H9 (cell line): Measurements from ENCODE around the gene DLK2. TPM values are rescaled to one million over a fixed set of nuclear protein-coding genes. Genes with fewer than 3 reads are reported as not detected.

Experiments used
- DNase-seq: peaks from one replicate; pipeline ENCODE4 v3.0.0-alpha.2; 2017
- H2AFZ ChIP-seq: one replicate; pipeline ENCODE4 v1.6.1; 2013; ENCODE audit warnings: mild to moderate bottlenecking, low read length, control low read depth, moderate library complexity
- H2AK5ac ChIP-seq: 2 replicates; pipeline ENCODE4 v1.6.1; 2013; ENCODE audit warnings: low read length, control low read depth, mixed read lengths; ENCODE audit not compliant: insufficient read length
- H2BK120ac ChIP-seq: one replicate; pipeline ENCODE4 v1.6.1; 2013; ENCODE audit warnings: low read depth, mild to moderate bottlenecking, low read length, control low read depth, inconsistent platforms; ENCODE audit not compliant: poor library complexity, severe bottlenecking
- H2BK12ac ChIP-seq: 2 replicates; pipeline ENCODE4 v1.6.1; 2013; ENCODE audit warnings: low read length, control low read depth, mixed read lengths, low read depth; ENCODE audit not compliant: insufficient read length
- H2BK15ac ChIP-seq: 2 replicates; pipeline ENCODE4 v1.6.1; 2013; ENCODE audit warnings: low read depth, low read length, control low read depth
- H2BK20ac ChIP-seq: one replicate; pipeline ENCODE4 v1.6.1; 2013; ENCODE audit warnings: low read depth, mild to moderate bottlenecking, low read length, control low read depth, inconsistent platforms; ENCODE audit not compliant: poor library complexity, severe bottlenecking
- H2BK5ac ChIP-seq: 2 replicates; pipeline ENCODE4 v1.6.1; 2013; ENCODE audit warnings: low read length, control low read depth, mixed read lengths; ENCODE audit not compliant: insufficient read length
- H3K14ac ChIP-seq: 2 replicates; pipeline ENCODE4 v1.6.1; 2013; ENCODE audit warnings: low read length, control low read depth; ENCODE audit not compliant: insufficient read depth
- H3K18ac ChIP-seq: 2 replicates; pipeline ENCODE4 v1.6.1; 2013; ENCODE audit warnings: low read depth, mild to moderate bottlenecking, mixed read lengths, low read length, control low read depth; ENCODE audit not compliant: insufficient read length
- H3K23ac ChIP-seq: 2 replicates; pipeline ENCODE4 v1.6.1; 2013; ENCODE audit warnings: low read length, control low read depth, mixed read lengths, low read depth; ENCODE audit not compliant: insufficient read length
- H3K23me2 ChIP-seq: 2 replicates; pipeline ENCODE4 v1.6.1; 2013; ENCODE audit warnings: low read depth, mild to moderate bottlenecking, mixed read lengths, low read length, control low read depth; ENCODE audit not compliant: insufficient read length, poor library complexity, severe bottlenecking
- H3K27ac ChIP-seq: 2 replicates; pipeline ENCODE4 v1.5.1; 2013; ENCODE audit warnings: low read length, control low read depth, mixed read lengths, low read depth; ENCODE audit not compliant: insufficient read length
- H3K27me3 ChIP-seq: 2 replicates; pipeline ENCODE4 v1.6.1; 2013; ENCODE audit warnings: low read length, control low read depth, inconsistent platforms; ENCODE audit not compliant: insufficient read depth
- H3K4ac ChIP-seq: 2 replicates; pipeline ENCODE4 v1.6.1; 2013; ENCODE audit warnings: low read depth, mild to moderate bottlenecking, control low read depth, inconsistent platforms, low read length, moderate library complexity
- H3K4me1 ChIP-seq: 2 replicates; pipeline ENCODE4 v1.6.1; 2013; ENCODE audit warnings: low read length, control low read depth, inconsistent platforms; ENCODE audit not compliant: insufficient read depth
- H3K4me2 ChIP-seq: 2 replicates; pipeline ENCODE4 v1.6.1; 2013; ENCODE audit warnings: low read length, control low read depth, mixed read lengths; ENCODE audit not compliant: insufficient read length, insufficient read depth
- H3K56ac ChIP-seq: 2 replicates; pipeline ENCODE4 v1.6.1; 2013; ENCODE audit warnings: low read depth, mild to moderate bottlenecking, mixed read lengths, low read length, control low read depth; ENCODE audit not compliant: insufficient read length
- H3K79me1 ChIP-seq: 2 replicates; pipeline ENCODE4 v1.6.1; 2013; ENCODE audit warnings: low read depth, mild to moderate bottlenecking, moderate library complexity, low read length, control low read depth, inconsistent platforms; ENCODE audit not compliant: insufficient read depth, poor library complexity, severe bottlenecking
- H3K79me2 ChIP-seq: 2 replicates; pipeline ENCODE4 v1.6.1; 2013; ENCODE audit warnings: low read length, control low read depth, inconsistent platforms; ENCODE audit not compliant: insufficient read depth
- H3K9ac ChIP-seq: 2 replicates; pipeline ENCODE4 v1.6.1; 2013; ENCODE audit warnings: low read length, control low read depth, mixed read lengths; ENCODE audit not compliant: insufficient read length; ENCODE audit errors: extremely low read depth
- H3K9me3 ChIP-seq: one replicate; pipeline ENCODE4 v1.6.1; 2013; ENCODE audit warnings: low read depth, low read length, inconsistent platforms; ENCODE audit not compliant: control insufficient read depth
- H3T11ph ChIP-seq: one replicate; pipeline ENCODE4 v1.6.1; 2013; ENCODE audit warnings: mild to moderate bottlenecking, low read length, control low read depth, inconsistent platforms
- H4K20me1 ChIP-seq: one replicate; pipeline ENCODE4 v1.6.1; 2013; ENCODE audit not compliant: control insufficient read depth, insufficient read length, insufficient read depth
- H4K5ac ChIP-seq: 2 replicates; pipeline ENCODE4 v1.6.1; 2013; ENCODE audit warnings: low read depth, mild to moderate bottlenecking, mixed read lengths, low read length, control low read depth; ENCODE audit not compliant: insufficient read length
- H4K8ac ChIP-seq: replicated peaks from 2 replicates; pipeline ENCODE4 v1.6.1; 2013; ENCODE audit warnings: low read length, control low read depth, mixed read lengths, low read depth; ENCODE audit not compliant: insufficient read length
- H4K91ac ChIP-seq: 2 replicates; pipeline ENCODE4 v1.6.1; 2013; ENCODE audit warnings: low read depth, mild to moderate bottlenecking, moderate library complexity, mixed read lengths, low read length, control low read depth; ENCODE audit not compliant: insufficient read length
- H3K27ac Mint-ChIP-seq, 3 experiments: 2 replicates in 2 of 3; 3 replicates in 1 of 3; pipeline ENCODE4 v1.8.0; 2020 to 2021; ENCODE audit warnings: mixed read lengths in 3 of 3, mild to moderate bottlenecking in 1 of 3, moderate library complexity in 1 of 3
- H3K27me3 Mint-ChIP-seq: 2 replicates; pipeline ENCODE4 v1.8.0; 2021; ENCODE audit warnings: low read depth, mild to moderate bottlenecking, moderate library complexity, mixed read lengths
- H3K36me3 Mint-ChIP-seq, 3 experiments: 2 replicates in 2 of 3; 3 replicates in 1 of 3; pipeline ENCODE4 v1.8.0; 2020 to 2021; ENCODE audit warnings: low read depth in 3 of 3, mixed read lengths in 3 of 3; ENCODE audit not compliant: insufficient read depth in 1 of 3
- H3K4me1 Mint-ChIP-seq, 2 experiments: 2 replicates each; pipeline ENCODE4 v1.8.0; 2020; ENCODE audit warnings: mixed read lengths in 2 of 2
- H3K4me3 Mint-ChIP-seq, 2 experiments: 2 replicates in 1 of 2; 3 replicates in 1 of 2; pipeline ENCODE4 v1.8.0; 2020 to 2021; ENCODE audit warnings: mild to moderate bottlenecking in 2 of 2, mixed read lengths in 2 of 2, moderate library complexity in 1 of 2
- H3K9me3 Mint-ChIP-seq, 2 experiments: 2 replicates in 1 of 2; 3 replicates in 1 of 2; pipeline ENCODE4 v1.8.0; 2020; ENCODE audit warnings: mild to moderate bottlenecking in 2 of 2, mixed read lengths in 2 of 2, moderate library complexity in 1 of 2
- WGBS: extraction: QIAGEN DNeasy Blood & Tissue Kit; methylation state at CpG from one replicate; pipeline ENCODE4 v1.1.7; 2013; ENCODE audit warnings: missing lambda C conversion rate, low lambda C conversion rate, mixed read lengths; ENCODE audit not compliant: insufficient read length; ENCODE audit errors: extremely low coverage; 5-methylcytosine and 5-hydroxymethylcytosine counted together
- total RNA-seq: library from RNA; stranded (reverse); gene quantifications from 2 replicates; pipeline ENCODE4 v1.2.1, GENCODE V29; 2021
- TF ChIP-seq, protein P1 (sequence below): fragments of 200-600 bp; sonication (generic); conservative IDR thresholded peaks from 3 replicates; pipeline ENCODE4 v1.8.0; 2021; ENCODE audit warnings: antibody characterized with exemption, mild to moderate bottlenecking

DLK2 gene
- total RNA-seq, 1 experiment from 2014 or later = 0.96 TPM

DNA sequence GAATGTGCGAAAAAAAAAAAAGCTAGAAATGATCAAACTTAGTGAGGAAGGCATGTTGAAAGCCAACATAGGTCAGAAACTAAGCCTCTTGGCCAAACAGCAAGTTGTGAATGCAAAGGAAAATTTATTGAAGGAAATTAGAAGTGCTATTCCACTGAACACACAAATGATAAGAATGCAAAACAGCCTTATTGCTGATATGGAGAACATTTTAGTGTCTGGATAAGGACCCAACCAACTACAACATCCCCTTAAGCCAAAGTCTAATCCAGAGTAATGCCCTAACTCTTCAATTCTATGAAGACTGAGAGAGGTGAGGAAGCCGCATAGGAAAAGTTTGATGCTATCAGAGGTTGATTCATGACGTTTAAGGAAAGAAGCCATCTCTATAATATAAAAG is 33.5 kb downstream of the DLK2 start:
- Histone ChIP-seq H3K56ac (no peak overlapping the region), H3K4me1 (no peaks in the 10 kb centered on the region), H4K8ac (no peak overlapping the region), H3K27ac (no peak overlapping the region), H3K4me2 (no peak overlapping the region), H3K27me3 (no peaks in the 10 kb centered on the region), H3K14ac (no peak overlapping the region), H3K23ac (no peak overlapping the region), H4K5ac (no peak overlapping the region), H2AFZ (no peak overlapping the region), H2BK15ac (no peak overlapping the region), H4K91ac (no peak overlapping the region), H4K20me1 (no peaks in the 10 kb centered on the region), H2AK5ac (no peak overlapping the region), H3K18ac (no peak overlapping the region), H2BK12ac (no peak overlapping the region), H3K23me2 (no peaks in the 10 kb centered on the region), H2BK20ac (no peak overlapping the region), H2BK5ac (no peak overlapping the region), H3K9me3 (no peaks in the 10 kb centered on the region), H2BK120ac (no peak overlapping the region), H3T11ph (no peak overlapping the region), H3K79me1 (no peaks in the 10 kb centered on the region), H3K9ac (no peak overlapping the region), H3K4ac (no peak overlapping the region), H3K79me2 (no peaks in the 10 kb centered on the region)
- Mint-ChIP-seq H3K9me3 (peaks cover 14 to 18% of the 10 kb centered on the region in 2 experiments; a peak in 4 of 5 replicates), H3K27me3 (peaks cover 30% of the 10 kb centered on the region), H3K4me3 (no peak overlapping the region; a peak in 1 of 5 replicates), H3K4me1 (no peaks in the 10 kb centered on the region; a peak in 1 of 4 replicates), H3K36me3 (no peaks in the 10 kb centered on the region), H3K27ac (no peak overlapping the region; a peak in 1 of 7 replicates)
- no peak for DNase-seq
- WGBS = no CpG with 5 or more reads among the region's 3 CpGs
- TF ChIP-seq, protein P1, sequence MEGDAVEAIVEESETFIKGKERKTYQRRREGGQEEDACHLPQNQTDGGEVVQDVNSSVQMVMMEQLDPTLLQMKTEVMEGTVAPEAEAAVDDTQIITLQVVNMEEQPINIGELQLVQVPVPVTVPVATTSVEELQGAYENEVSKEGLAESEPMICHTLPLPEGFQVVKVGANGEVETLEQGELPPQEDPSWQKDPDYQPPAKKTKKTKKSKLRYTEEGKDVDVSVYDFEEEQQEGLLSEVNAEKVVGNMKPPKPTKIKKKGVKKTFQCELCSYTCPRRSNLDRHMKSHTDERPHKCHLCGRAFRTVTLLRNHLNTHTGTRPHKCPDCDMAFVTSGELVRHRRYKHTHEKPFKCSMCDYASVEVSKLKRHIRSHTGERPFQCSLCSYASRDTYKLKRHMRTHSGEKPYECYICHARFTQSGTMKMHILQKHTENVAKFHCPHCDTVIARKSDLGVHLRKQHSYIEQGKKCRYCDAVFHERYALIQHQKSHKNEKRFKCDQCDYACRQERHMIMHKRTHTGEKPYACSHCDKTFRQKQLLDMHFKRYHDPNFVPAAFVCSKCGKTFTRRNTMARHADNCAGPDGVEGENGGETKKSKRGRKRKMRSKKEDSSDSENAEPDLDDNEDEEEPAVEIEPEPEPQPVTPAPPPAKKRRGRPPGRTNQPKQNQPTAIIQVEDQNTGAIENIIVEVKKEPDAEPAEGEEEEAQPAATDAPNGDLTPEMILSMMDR = no peak
